B cell (primary cell): ENCODE data around the gene VAMP8. TPM values are rescaled to one million over a fixed set of nuclear protein-coding genes. Genes with fewer than 3 reads are reported as not detected.

Experiments
- ATAC-seq: fragments of 200-7000 bp; cut with Tn5 transposase; one replicate; pipeline ENCODE4 v1.10.0; 2021; ENCODE audit warnings: low read depth, mild to moderate bottlenecking, moderate number of reproducible peaks, moderate library complexity
- CTCF ChIA-PET: fragments of 350-600 bp; sonication (Branson Sonifier 250); formaldehyde crosslinking; loops from one replicate; lab custom pipeline; 2021; ENCODE audit warnings: antibody characterized with exemption, inconsistent platforms; lab: Charles Lee
- POLR2A ChIA-PET: fragments of 350-600 bp; sonication (Branson Sonifier 250); formaldehyde crosslinking; loops from one replicate; lab custom pipeline; 2021; ENCODE audit warnings: antibody characterized with exemption; lab: Charles Lee
- DNase-seq: peaks from one replicate; pipeline ENCODE4 v3.0.0; 2013
- H2AFZ ChIP-seq: 2 replicates; pipeline ENCODE4 v1.6.1; 2012; ENCODE audit warnings: mild to moderate bottlenecking, low read depth, low read length; ENCODE audit not compliant: insufficient read depth, poor library complexity, severe bottlenecking
- H3K27ac ChIP-seq, 2 donors: 1 replicate in 1 of 2; 2 replicates in 1 of 2; pipeline ENCODE4 v1.5.1; 2012 to 2013; ENCODE audit warnings: low read length in 2 of 2, mild to moderate bottlenecking in 2 of 2, moderate library complexity in 1 of 2
- H3K27me3 ChIP-seq, 4 experiments: fragments of 200-600 bp in 1 of 4; sonication (generic) in 1 of 4; replicated peaks in 1 of 4; 1 replicate in 2 of 4; 2 replicates in 2 of 4; pipeline versions ENCODE4 v1.6.1 to v1.7.0; 2013 to 2016; ENCODE audit warnings: low read length in 3 of 4, mild to moderate bottlenecking in 2 of 4, mixed read lengths in 1 of 4, moderate library complexity in 1 of 4; ENCODE audit not compliant: insufficient read depth in 4 of 4, control insufficient read depth in 3 of 4; ENCODE audit errors: control extremely low read depth in 1 of 4
- H3K36me3 ChIP-seq, 2 experiments: replicated peaks in 1 of 2; 1 replicate in 1 of 2; 2 replicates in 1 of 2; pipeline versions ENCODE4 v1.6.1 to v1.7.1; 2013; ENCODE audit warnings: low read length in 1 of 2; ENCODE audit not compliant: insufficient read depth in 2 of 2, control insufficient read depth in 1 of 2; ENCODE audit errors: control extremely low read depth in 1 of 2, extremely low read depth in 1 of 2
- H3K4me1 ChIP-seq, 2 donors: fragments of 200-600 bp in 1 of 2; sonication (generic) in 1 of 2; 1 replicate in 1 of 2; 2 replicates in 1 of 2; pipeline versions ENCODE4 v1.5.1 to v1.6.1; 2013 to 2017; ENCODE audit warnings: low read length in 2 of 2; ENCODE audit not compliant: control insufficient read depth in 2 of 2, insufficient read depth in 2 of 2
- H3K4me2 ChIP-seq: replicated peaks from 2 replicates; pipeline ENCODE3; 2012; ENCODE audit warnings: mild to moderate bottlenecking, low read depth, low read length; ENCODE audit not compliant: poor library complexity, severe bottlenecking
- H3K4me3 ChIP-seq, 5 experiments: fragments of 200-600 bp in 1 of 5; sonication (generic) in 1 of 5; 1 replicate in 3 of 5; 2 replicates in 2 of 5; pipeline versions ENCODE4 v1.5.1 to v1.7.0; 2011 to 2016; ENCODE audit warnings: low read length in 4 of 5, mild to moderate bottlenecking in 4 of 5, low read depth in 2 of 5, control low read depth in 1 of 5, moderate library complexity in 1 of 5; ENCODE audit not compliant: insufficient read depth in 1 of 5; ENCODE audit errors: control extremely low read depth in 1 of 5, extremely low read depth in 1 of 5
- H3K79me2 ChIP-seq: fragments of 200-600 bp; sonication (generic); one replicate; pipeline ENCODE4 v1.6.0; 2016; ENCODE audit warnings: low read length; ENCODE audit not compliant: control insufficient read depth, insufficient read depth
- H3K9ac ChIP-seq: fragments of 200-600 bp; sonication (generic); 2 replicates; pipeline ENCODE4 v1.6.1; 2017; ENCODE audit warnings: mild to moderate bottlenecking, low read length, moderate library complexity
- H3K9me3 ChIP-seq, 3 donors: one replicate each; pipeline versions ENCODE4 v1.6.1 to v1.7.1; 2013; ENCODE audit warnings: low read length in 2 of 3; ENCODE audit not compliant: control insufficient read depth in 2 of 3, insufficient read depth in 1 of 3; ENCODE audit errors: control extremely low read depth in 1 of 3
- H4K20me1 ChIP-seq: 2 replicates; pipeline ENCODE4 v1.6.0; 2012; ENCODE audit warnings: mild to moderate bottlenecking, low read length; ENCODE audit not compliant: insufficient read depth, control insufficient read depth, poor library complexity, severe bottlenecking
- H3K27ac Mint-ChIP-seq: one replicate; pipeline ENCODE4 v1.8.0; 2021; ENCODE audit warnings: mixed read lengths
- H3K27me3 Mint-ChIP-seq: one replicate; pipeline ENCODE4 v1.8.0; 2021; ENCODE audit warnings: mixed read lengths
- H3K4me1 Mint-ChIP-seq: one replicate; pipeline ENCODE4 v1.8.0; 2021; ENCODE audit warnings: mixed read lengths
- H3K4me3 Mint-ChIP-seq: one replicate; pipeline ENCODE4 v1.8.0; 2021; ENCODE audit warnings: mixed read lengths
- H3K9me3 Mint-ChIP-seq: one replicate; pipeline ENCODE4 v1.8.0; 2022; ENCODE audit warnings: mixed read lengths; ENCODE audit not compliant: insufficient read depth
- CTCF ChIP-seq: fragments of 200-600 bp; IDR thresholded peaks from one replicate; pipeline ENCODE4 v1.8.0; 2022; ENCODE audit warnings: antibody characterized with exemption, mild to moderate bottlenecking
- EZH2 ChIP-seq: IDR thresholded peaks from 2 replicates; pipeline ENCODE4 v1.6.1; 2012; ENCODE audit warnings: borderline replicate concordance, low read depth, mild to moderate bottlenecking, moderate library complexity, low read length; ENCODE audit not compliant: insufficient read depth, poor library complexity, severe bottlenecking
- WGBS: methylation state at CpG from one replicate; pipeline ENCODE4 v1.1.5; 2013; ENCODE audit warnings: missing lambda C conversion rate; ENCODE audit not compliant: insufficient coverage; 5-methylcytosine and 5-hydroxymethylcytosine counted together
- intact Hi-C: fragments of 100-400 bp; cut with micrococcal nuclease; formaldehyde crosslinking; loops from one replicate; pipeline ENCODE4 v1.10.0; 2022
- polyA plus RNA-seq: library from polyadenylated mRNA; depleted of rRNA; stranded (reverse); fragments of >200 nt; gene quantifications from 2 replicates; pipeline ENCODE4 v1.2.3, GENCODE V29; 2012
- total RNA-seq, 2 donors: library from RNA; stranded (reverse); fragments of 120-200 nt in 1 of 2; gene quantifications; 1 replicate in 1 of 2; 2 replicates in 1 of 2; pipeline versions ENCODE4 v1.2.3 to v1.2.4, GENCODE V29; 2013 to 2022

Gene VAMP8
- total and polyA plus RNA-seq, 2 donors (not counting 1 experiment from before 2014, with no cell fraction given), result 68.7 to 73.8 TPM

- TF ChIP-seq EZH2 (no peak), CTCF (no peak)
- Mint-ChIP-seq H3K4me3 (no peak overlapping the region), H3K4me1 (peaks cover 18% of the 10 kb centered on the region), H3K9me3 (no peaks in the 10 kb centered on the region), H3K27me3 (no peaks in the 10 kb centered on the region), H3K27ac (no peak overlapping the region)
- H3K4me2 ChIP-seq, result no peak overlapping the region
- peaks cover 9% of the 10 kb centered on the region for H4K20me1 ChIP-seq
- ChIA-PET CTCF (interaction anchor here (0.7 to 2.1 kb wide), 6 partner anchors 11 to 156 kb away, joined by 3 to 7 read pairs (median 4); partner anchors contain the start of gene GGCX), POLR2A (interaction anchor here (0.7 kb wide), 1 partner anchor 124 kb away, joined by 4 read pairs; no protein-coding TSS in a partner anchor)
- no peak for DNase-seq
- H3K36me3 ChIP-seq, result peaks cover 10 to 65% of the 10 kb centered on the region in 2 experiments
- no peak overlapping the region for H3K4me3 ChIP-seq
- no peak overlapping the region for H3K27ac ChIP-seq
- 100% methylated on average over 2 of the region's 5 CpGs for WGBS
- no peak for ATAC-seq
- no peak overlapping the region for H3K9ac ChIP-seq
- H3K4me1 ChIP-seq, result peaks cover 7% of the 10 kb centered on the region in 2 donors
- H3K9me3 ChIP-seq, result no peaks in the 10 kb centered on the region
- H2AFZ ChIP-seq, result no peak overlapping the region
- no peaks in the 10 kb centered on the region for H3K27me3 ChIP-seq
- peaks cover 6% of the 10 kb centered on the region for H3K79me2 ChIP-seq
- intact Hi-C loops, result no loop called here
Measured at GRCh38 chr2:85545780-85546240, 31.6 kb upstream of the VAMP8 start.

GRCh38 chr2:85547089-85547858 is 30.1 kb upstream of the VAMP8 start:
- DNase-seq, result no peak
- Histone ChIP-seq H3K4me1 (peaks cover 0 to 3% of the 10 kb centered on the region in 2 donors), H4K20me1 (no peaks in the 10 kb centered on the region), H3K9me3 (no peaks in the 10 kb centered on the region), H2AFZ (no peak overlapping the region), H3K79me2 (no peaks in the 10 kb centered on the region), H3K4me3 (no peak overlapping the region), H3K4me2 (no peak overlapping the region), H3K27me3 (no peaks in the 10 kb centered on the region), H3K36me3 (peaks cover 4 to 61% of the 10 kb centered on the region in 2 experiments), H3K9ac (no peak overlapping the region), H3K27ac (no peak overlapping the region)
- WGBS, result no CpG with 5 or more reads among the region's 1 CpG
- peak overlapping the region; percentile 43 for H3K27ac Mint-ChIP-seq
- ATAC-seq, result no peak
- ChIA-PET POLR2A (interaction anchor here (0.6 kb wide), 1 partner anchor 1265 kb away, joined by 4 read pairs; no protein-coding TSS in a partner anchor), CTCF (interaction anchor here (1.5 to 2.1 kb wide), 2 partner anchors 10 to 126 kb away, joined by 3 to 7 read pairs; no protein-coding TSS in a partner anchor)
- peaks cover 8% of the 10 kb centered on the region for H3K4me1 Mint-ChIP-seq
- H3K9me3 Mint-ChIP-seq, result no peaks in the 10 kb centered on the region
- intact Hi-C loops, result no loop called here
- TF ChIP-seq EZH2 (no peak), CTCF (no peak)
- no peaks in the 10 kb centered on the region for H3K27me3 Mint-ChIP-seq
- H3K4me3 Mint-ChIP-seq, result no peak overlapping the region
